H9 (cell line): Measurements from ENCODE around the gene SMIM28. TPM values are rescaled to one million over a fixed set of nuclear protein-coding genes. Genes with fewer than 3 reads are reported as not detected.

ENCODE experiments used
- DNase-seq: peaks from one replicate; pipeline ENCODE4 v3.0.0-alpha.2; 2017
- H2AFZ ChIP-seq: one replicate; pipeline ENCODE4 v1.6.1; 2013; ENCODE audit warnings: mild to moderate bottlenecking, low read length, control low read depth, moderate library complexity
- H2AK5ac ChIP-seq: 2 replicates; pipeline ENCODE4 v1.6.1; 2013; ENCODE audit warnings: low read length, control low read depth, mixed read lengths; ENCODE audit not compliant: insufficient read length
- H2BK120ac ChIP-seq: one replicate; pipeline ENCODE4 v1.6.1; 2013; ENCODE audit warnings: low read depth, mild to moderate bottlenecking, low read length, control low read depth, inconsistent platforms; ENCODE audit not compliant: poor library complexity, severe bottlenecking
- H2BK12ac ChIP-seq: 2 replicates; pipeline ENCODE4 v1.6.1; 2013; ENCODE audit warnings: low read length, control low read depth, mixed read lengths, low read depth; ENCODE audit not compliant: insufficient read length
- H2BK15ac ChIP-seq: 2 replicates; pipeline ENCODE4 v1.6.1; 2013; ENCODE audit warnings: low read depth, low read length, control low read depth
- H2BK20ac ChIP-seq: one replicate; pipeline ENCODE4 v1.6.1; 2013; ENCODE audit warnings: low read depth, mild to moderate bottlenecking, low read length, control low read depth, inconsistent platforms; ENCODE audit not compliant: poor library complexity, severe bottlenecking
- H2BK5ac ChIP-seq: 2 replicates; pipeline ENCODE4 v1.6.1; 2013; ENCODE audit warnings: low read length, control low read depth, mixed read lengths; ENCODE audit not compliant: insufficient read length
- H3K14ac ChIP-seq: 2 replicates; pipeline ENCODE4 v1.6.1; 2013; ENCODE audit warnings: low read length, control low read depth; ENCODE audit not compliant: insufficient read depth
- H3K18ac ChIP-seq: 2 replicates; pipeline ENCODE4 v1.6.1; 2013; ENCODE audit warnings: low read depth, mild to moderate bottlenecking, mixed read lengths, low read length, control low read depth; ENCODE audit not compliant: insufficient read length
- H3K23ac ChIP-seq: 2 replicates; pipeline ENCODE4 v1.6.1; 2013; ENCODE audit warnings: low read length, control low read depth, mixed read lengths, low read depth; ENCODE audit not compliant: insufficient read length
- H3K23me2 ChIP-seq: 2 replicates; pipeline ENCODE4 v1.6.1; 2013; ENCODE audit warnings: low read depth, mild to moderate bottlenecking, mixed read lengths, low read length, control low read depth; ENCODE audit not compliant: insufficient read length, poor library complexity, severe bottlenecking
- H3K27ac ChIP-seq: 2 replicates; pipeline ENCODE4 v1.5.1; 2013; ENCODE audit warnings: low read length, control low read depth, mixed read lengths, low read depth; ENCODE audit not compliant: insufficient read length
- H3K27me3 ChIP-seq: 2 replicates; pipeline ENCODE4 v1.6.1; 2013; ENCODE audit warnings: low read length, control low read depth, inconsistent platforms; ENCODE audit not compliant: insufficient read depth
- H3K4ac ChIP-seq: 2 replicates; pipeline ENCODE4 v1.6.1; 2013; ENCODE audit warnings: low read depth, mild to moderate bottlenecking, control low read depth, inconsistent platforms, low read length, moderate library complexity
- H3K4me1 ChIP-seq: 2 replicates; pipeline ENCODE4 v1.6.1; 2013; ENCODE audit warnings: low read length, control low read depth, inconsistent platforms; ENCODE audit not compliant: insufficient read depth
- H3K4me2 ChIP-seq: 2 replicates; pipeline ENCODE4 v1.6.1; 2013; ENCODE audit warnings: low read length, control low read depth, mixed read lengths; ENCODE audit not compliant: insufficient read length, insufficient read depth
- H3K56ac ChIP-seq: 2 replicates; pipeline ENCODE4 v1.6.1; 2013; ENCODE audit warnings: low read depth, mild to moderate bottlenecking, mixed read lengths, low read length, control low read depth; ENCODE audit not compliant: insufficient read length
- H3K79me1 ChIP-seq: 2 replicates; pipeline ENCODE4 v1.6.1; 2013; ENCODE audit warnings: low read depth, mild to moderate bottlenecking, moderate library complexity, low read length, control low read depth, inconsistent platforms; ENCODE audit not compliant: insufficient read depth, poor library complexity, severe bottlenecking
- H3K79me2 ChIP-seq: 2 replicates; pipeline ENCODE4 v1.6.1; 2013; ENCODE audit warnings: low read length, control low read depth, inconsistent platforms; ENCODE audit not compliant: insufficient read depth
- H3K9ac ChIP-seq: 2 replicates; pipeline ENCODE4 v1.6.1; 2013; ENCODE audit warnings: low read length, control low read depth, mixed read lengths; ENCODE audit not compliant: insufficient read length; ENCODE audit errors: extremely low read depth
- H3K9me3 ChIP-seq: one replicate; pipeline ENCODE4 v1.6.1; 2013; ENCODE audit warnings: low read depth, low read length, inconsistent platforms; ENCODE audit not compliant: control insufficient read depth
- H3T11ph ChIP-seq: one replicate; pipeline ENCODE4 v1.6.1; 2013; ENCODE audit warnings: mild to moderate bottlenecking, low read length, control low read depth, inconsistent platforms
- H4K20me1 ChIP-seq: one replicate; pipeline ENCODE4 v1.6.1; 2013; ENCODE audit not compliant: control insufficient read depth, insufficient read length, insufficient read depth
- H4K5ac ChIP-seq: 2 replicates; pipeline ENCODE4 v1.6.1; 2013; ENCODE audit warnings: low read depth, mild to moderate bottlenecking, mixed read lengths, low read length, control low read depth; ENCODE audit not compliant: insufficient read length
- H4K8ac ChIP-seq: replicated peaks from 2 replicates; pipeline ENCODE4 v1.6.1; 2013; ENCODE audit warnings: low read length, control low read depth, mixed read lengths, low read depth; ENCODE audit not compliant: insufficient read length
- H4K91ac ChIP-seq: 2 replicates; pipeline ENCODE4 v1.6.1; 2013; ENCODE audit warnings: low read depth, mild to moderate bottlenecking, moderate library complexity, mixed read lengths, low read length, control low read depth; ENCODE audit not compliant: insufficient read length
- H3K27ac Mint-ChIP-seq, 3 experiments: 2 replicates in 2 of 3; 3 replicates in 1 of 3; pipeline ENCODE4 v1.8.0; 2020 to 2021; ENCODE audit warnings: mixed read lengths in 3 of 3, mild to moderate bottlenecking in 1 of 3, moderate library complexity in 1 of 3
- H3K27me3 Mint-ChIP-seq: 2 replicates; pipeline ENCODE4 v1.8.0; 2021; ENCODE audit warnings: low read depth, mild to moderate bottlenecking, moderate library complexity, mixed read lengths
- H3K36me3 Mint-ChIP-seq, 3 experiments: 2 replicates in 2 of 3; 3 replicates in 1 of 3; pipeline ENCODE4 v1.8.0; 2020 to 2021; ENCODE audit warnings: low read depth in 3 of 3, mixed read lengths in 3 of 3; ENCODE audit not compliant: insufficient read depth in 1 of 3
- H3K4me1 Mint-ChIP-seq, 2 experiments: 2 replicates each; pipeline ENCODE4 v1.8.0; 2020; ENCODE audit warnings: mixed read lengths in 2 of 2
- H3K4me3 Mint-ChIP-seq, 2 experiments: 2 replicates in 1 of 2; 3 replicates in 1 of 2; pipeline ENCODE4 v1.8.0; 2020 to 2021; ENCODE audit warnings: mild to moderate bottlenecking in 2 of 2, mixed read lengths in 2 of 2, moderate library complexity in 1 of 2
- H3K9me3 Mint-ChIP-seq, 2 experiments: 2 replicates in 1 of 2; 3 replicates in 1 of 2; pipeline ENCODE4 v1.8.0; 2020; ENCODE audit warnings: mild to moderate bottlenecking in 2 of 2, mixed read lengths in 2 of 2, moderate library complexity in 1 of 2
- CTCF ChIP-seq: fragments of 200-600 bp; sonication (generic); conservative IDR thresholded peaks from 3 replicates; pipeline ENCODE4 v1.8.0; 2021; ENCODE audit warnings: antibody characterized with exemption, mild to moderate bottlenecking
- WGBS: extraction: QIAGEN DNeasy Blood & Tissue Kit; methylation state at CpG from one replicate; pipeline ENCODE4 v1.1.7; 2013; ENCODE audit warnings: missing lambda C conversion rate, low lambda C conversion rate, mixed read lengths; ENCODE audit not compliant: insufficient read length; ENCODE audit errors: extremely low coverage; 5-methylcytosine and 5-hydroxymethylcytosine counted together
- total RNA-seq: library from RNA; stranded (reverse); gene quantifications from 2 replicates; pipeline ENCODE4 v1.2.1, GENCODE V29; 2021

SMIM28 gene
- total RNA-seq, 1 experiment from 2014 or later: not detected

DNA sequence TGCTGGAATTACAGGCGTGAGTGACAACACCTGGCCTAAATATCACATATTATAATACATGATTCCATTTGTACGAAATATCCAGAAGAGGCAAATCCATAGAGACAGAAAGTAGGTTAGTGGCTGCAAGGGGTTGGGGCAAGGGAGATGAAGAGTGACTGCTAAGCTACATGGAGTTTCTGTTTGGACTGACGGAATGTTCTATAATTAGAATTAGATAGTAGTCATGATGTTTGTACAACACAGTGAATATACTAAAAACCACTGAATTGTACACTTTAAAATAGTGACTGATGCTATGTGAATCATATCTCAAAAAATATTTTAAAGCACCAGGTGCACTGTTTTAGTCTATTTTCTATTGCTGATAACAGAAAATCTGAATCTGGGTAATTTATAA lies 22.6 kb downstream of the SMIM28 start:
- H4K5ac ChIP-seq: no peak overlapping the region
- no peak overlapping the region for H4K8ac ChIP-seq
- H3K9me3 Mint-ChIP-seq: no peaks in the 10 kb centered on the region; a peak in 1 of 5 replicates
- H3K14ac ChIP-seq: no peak overlapping the region
- no peak overlapping the region for H2BK20ac ChIP-seq
- H3K27ac ChIP-seq: no peak overlapping the region
- peaks cover 3 to 11% of the 10 kb centered on the region in 2 experiments for H3K4me1 Mint-ChIP-seq
- no peak overlapping the region for H2BK12ac ChIP-seq
- peaks cover 17% of the 10 kb centered on the region for H3K23me2 ChIP-seq
- no peak overlapping the region for H3K4me2 ChIP-seq
- H2BK120ac ChIP-seq: no peak overlapping the region
- no peak overlapping the region for H2AK5ac ChIP-seq
- no peak overlapping the region for H2AFZ ChIP-seq
- no peaks in the 10 kb centered on the region for H4K20me1 ChIP-seq
- H3K4me1 ChIP-seq: no peaks in the 10 kb centered on the region
- no peak overlapping the region for H3K18ac ChIP-seq
- H2BK5ac ChIP-seq: no peak overlapping the region
- H2BK15ac ChIP-seq: no peak overlapping the region
- no peak overlapping the region for H3K23ac ChIP-seq
- no peak overlapping the region for H3T11ph ChIP-seq
- H3K56ac ChIP-seq: no peak overlapping the region
- H3K4ac ChIP-seq: no peak overlapping the region
- no peaks in the 10 kb centered on the region; the same call in 1 of the 2 replicates for H3K27me3 Mint-ChIP-seq
- DNase-seq: no peak
- no peak overlapping the region for H3K27ac Mint-ChIP-seq
- H3K27me3 ChIP-seq: no peaks in the 10 kb centered on the region
- H3K4me3 Mint-ChIP-seq: no peak overlapping the region
- H4K91ac ChIP-seq: no peak overlapping the region
- no peaks in the 10 kb centered on the region for H3K79me2 ChIP-seq
- WGBS: no CpG with 5 or more reads among the region's 3 CpGs
- no peak for TF ChIP-seq CTCF
- H3K9me3 ChIP-seq: no peaks in the 10 kb centered on the region
- H3K79me1 ChIP-seq: no peaks in the 10 kb centered on the region
- no peak overlapping the region for H3K9ac ChIP-seq
- peaks cover 0 to 2% (median 1%) of the 10 kb centered on the region in 3 experiments; a peak in 2 of 7 replicates for H3K36me3 Mint-ChIP-seq
